Measurements from ENCODE around the gene TRMT11. TPM values are rescaled to one million over a fixed set of nuclear protein-coding genes. Genes with fewer than 3 reads are reported as not detected.
"Not testable (repeated sequence)": the region's sequence is repeated elsewhere in the genome, so short reads cannot be mapped to it uniquely, and the experiment has no call there.

The TRMT11 gene
- total RNA-seq, 1 experiment from 2014 or later: 17.9 TPM

DNA sequence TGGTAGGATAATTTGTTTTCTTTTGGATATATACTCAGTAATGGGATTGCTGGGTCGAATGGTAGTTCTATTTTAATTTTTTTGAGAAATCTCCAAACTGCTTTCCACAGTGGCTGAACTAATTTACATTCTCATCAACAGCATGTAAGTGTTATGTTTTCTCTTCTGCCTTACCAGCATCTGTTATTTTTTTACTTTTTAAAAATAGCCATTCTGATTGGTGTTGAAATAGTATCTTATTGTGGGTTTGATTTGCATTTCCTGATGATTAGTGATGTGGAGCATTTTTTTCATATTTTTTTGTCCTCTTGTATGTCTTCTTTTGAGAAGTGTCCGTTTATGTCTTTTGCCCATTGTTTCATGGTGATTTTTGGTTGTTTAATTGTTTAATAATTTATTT is 17.8 kb upstream of the TRMT11 start:
- Histone ChIP-seq H3K4me3 (ENCODE audit: low read length) (no peak overlapping the region), H3K27ac (ENCODE audit: low read length) (no peak overlapping the region), H3K4me1 (ENCODE audit: insufficient read depth, low read length) (no peaks in the 10 kb centered on the region), H3K9me3 (ENCODE audit: low read length) (no peaks in the 10 kb centered on the region), H2AFZ (ENCODE audit: low read length) (no peak overlapping the region), H3K36me3 (ENCODE audit: low read depth, low read length) (no peaks in the 10 kb centered on the region), H4K20me1 (ENCODE audit: low read length) (no peaks in the 10 kb centered on the region), H3K27me3 (ENCODE audit: low read length) (no peaks in the 10 kb centered on the region), H3K79me2 (ENCODE audit: low read length) (no peaks in the 10 kb centered on the region), H3K9me2 (replicated peaks; ENCODE audit: low read length) (no peaks in the 10 kb centered on the region), H3F3A (ENCODE audit: low read length, unreplicated experiment) (no peaks in the 10 kb centered on the region), H3K9ac (ENCODE audit: low read length) (no peak overlapping the region), H3K4me2 (ENCODE audit: low read length) (no peak overlapping the region)
- DNase-seq: no peak
- no peak for TF ChIP-seq EZH2phosphoT487 (IDR thresholded peaks at IDR 0.05; ENCODE audit: borderline replicate concordance, low read length)
- TF ChIP-seq EZH2 (IDR thresholded peaks at IDR 0.05; ENCODE audit: low read length, unreplicated experiment): no peak
- TF ChIP-seq CTCF (conservative IDR thresholded peaks at IDR 0.05; ENCODE audit: low read depth, low read length): no peak
- no TSS peak for BruUV-seq (replicated peaks)
- ChIA-PET CTCF (no interaction called here), POLR2A (ENCODE audit: unreplicated experiment) (no interaction called here)
- intact Hi-C loops (cut with micrococcal nuclease): no loop called here
- no peak for ATAC-seq

DNA sequence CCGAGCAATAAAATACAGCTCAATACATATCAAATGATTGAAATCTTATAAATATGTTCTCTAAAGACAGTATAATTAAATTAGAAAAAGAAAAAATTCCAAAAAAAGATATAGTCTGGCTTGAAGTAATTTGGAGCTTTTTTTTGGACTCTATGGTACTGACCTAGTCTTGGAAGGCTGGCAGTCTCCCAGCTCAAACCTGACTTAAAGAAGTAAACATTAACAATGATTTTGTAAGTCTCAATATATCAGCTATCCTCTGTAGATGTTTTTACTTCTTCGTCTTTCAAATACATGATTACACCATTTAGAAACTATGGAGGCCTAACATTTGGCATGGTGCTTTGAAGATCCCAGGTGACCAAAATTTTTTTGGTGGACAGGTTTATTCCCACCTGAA is 15.6 kb upstream of the TRMT11 start:
- no peaks in the 10 kb centered on the region for H3K79me2 ChIP-seq (ENCODE audit: low read length)

DNA sequence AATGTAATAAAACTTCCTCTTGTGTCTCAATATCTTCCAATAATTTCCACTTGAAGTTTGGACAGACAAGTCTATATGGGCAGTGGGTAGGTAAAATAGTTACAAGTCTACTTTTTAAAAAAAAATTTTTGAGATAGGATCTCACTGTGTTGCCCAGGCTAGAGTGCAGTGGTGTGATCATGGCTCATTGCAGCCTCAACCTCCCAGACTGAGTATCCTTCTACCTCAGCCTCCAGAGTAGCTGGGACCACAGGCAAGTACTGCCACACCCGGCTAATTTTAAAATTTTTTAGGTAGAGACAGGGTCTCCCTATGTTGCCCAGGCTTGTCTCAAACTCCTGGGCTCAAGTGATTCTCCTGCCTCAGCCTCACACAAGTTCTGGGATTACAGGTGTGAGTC is 13.9 kb upstream of the TRMT11 start:
- H3K4me3 ChIP-seq (ENCODE audit: low read length); H3F3A ChIP-seq (ENCODE audit: low read length, unreplicated experiment); BruUV-seq (replicated peaks); CTCF ChIA-PET; H3K27me3 ChIP-seq (ENCODE audit: low read length); H3K79me2 ChIP-seq (ENCODE audit: low read length); H4K20me1 ChIP-seq (ENCODE audit: low read length); H3K9me2 ChIP-seq (replicated peaks; ENCODE audit: low read length); H3K9me3 ChIP-seq (ENCODE audit: low read length); H3K4me1 ChIP-seq (ENCODE audit: insufficient read depth, low read length); H2AFZ ChIP-seq (ENCODE audit: low read length); H3K9ac ChIP-seq (ENCODE audit: low read length); DNase-seq; H3K4me2 ChIP-seq (ENCODE audit: low read length); H3K36me3 ChIP-seq (ENCODE audit: low read depth, low read length); ATAC-seq; H3K27ac ChIP-seq (ENCODE audit: low read length); POLR2A ChIA-PET (ENCODE audit: unreplicated experiment): not testable (repeated sequence)
- intact Hi-C loops (cut with micrococcal nuclease): loop anchor here (5.0 kb wide), 2 partner anchors 190 to 660 kb away; no protein-coding TSS in a partner anchor

More for the DNA sequence above, 15.6 kb upstream of the TRMT11 start:
- Histone ChIP-seq H3K9me2 (replicated peaks; ENCODE audit: low read length) (no peaks in the 10 kb centered on the region), H3F3A (ENCODE audit: low read length, unreplicated experiment) (no peaks in the 10 kb centered on the region), H3K9me3 (ENCODE audit: low read length) (no peaks in the 10 kb centered on the region), H2AFZ (ENCODE audit: low read length) (no peak overlapping the region), H3K4me3 (ENCODE audit: low read length) (no peak overlapping the region), H4K20me1 (ENCODE audit: low read length) (no peaks in the 10 kb centered on the region), H3K27me3 (ENCODE audit: low read length) (no peaks in the 10 kb centered on the region), H3K9ac (ENCODE audit: low read length) (no peak overlapping the region), H3K4me2 (ENCODE audit: low read length) (no peak overlapping the region), H3K27ac (ENCODE audit: low read length) (no peak overlapping the region), H3K36me3 (ENCODE audit: low read depth, low read length) (no peaks in the 10 kb centered on the region), H3K4me1 (ENCODE audit: insufficient read depth, low read length) (no peaks in the 10 kb centered on the region)
- POLR2A ChIA-PET (ENCODE audit: unreplicated experiment): no interaction called here
- no peak for TF ChIP-seq EZH2phosphoT487 (IDR thresholded peaks at IDR 0.05; ENCODE audit: borderline replicate concordance, low read length)
- no peak for TF ChIP-seq CTCF (conservative IDR thresholded peaks at IDR 0.05; ENCODE audit: low read depth, low read length)
- no peak for TF ChIP-seq EZH2 (IDR thresholded peaks at IDR 0.05; ENCODE audit: low read length, unreplicated experiment)
- CTCF ChIA-PET: no interaction called here
- ATAC-seq (no peak), DNase-seq (no peak)
- intact Hi-C loops (cut with micrococcal nuclease): loop anchor here (5.0 kb wide), 2 partner anchors 188 to 658 kb away; no protein-coding TSS in a partner anchor
- no TSS peak for BruUV-seq (replicated peaks)
